Breast epithelium (tissue), 4 donors: ENCODE data around the gene SYMPK. TPM values are rescaled to one million over a fixed set of nuclear protein-coding genes. Genes with fewer than 3 reads are reported as not detected.

Experiments
- DNase-seq, 2 donors: peaks; one replicate each; pipeline ENCODE4 v3.0.0-alpha.2; 2019; ENCODE audit warnings: low spot score in 2 of 2
- H3K27ac ChIP-seq, 2 donors: fragments of 200-600 bp; sonication (generic) in 1 of 2; one replicate each; pipeline ENCODE4 v1.5.1; 2016 to 2019; ENCODE audit warnings: mild to moderate bottlenecking in 1 of 2
- H3K27me3 ChIP-seq, 2 donors: fragments of 200-600 bp; sonication (generic) in 1 of 2; one replicate each; pipeline versions ENCODE4 v1.5.1 to v1.6.0; 2017 to 2019; ENCODE audit warnings: control low read depth in 1 of 2, mild to moderate bottlenecking in 1 of 2
- H3K36me3 ChIP-seq: fragments of 200-600 bp; one replicate; pipeline ENCODE4 v1.5.1; 2019
- H3K4me1 ChIP-seq, 2 donors: fragments of 200-600 bp; sonication (generic); one replicate each; pipeline ENCODE4 v1.5.1; 2016 to 2019; ENCODE audit warnings: control low read depth in 1 of 2
- H3K4me3 ChIP-seq, 3 donors: fragments of 200-600 bp; sonication (generic); 1 replicate in 2 of 3; 2 replicates in 1 of 3; pipeline ENCODE4 v1.5.1; 2016 to 2019; ENCODE audit warnings: mild to moderate bottlenecking in 3 of 3, moderate library complexity in 2 of 3
- H3K9me3 ChIP-seq, 2 donors: fragments of 200-600 bp; sonication (generic) in 1 of 2; one replicate each; pipeline ENCODE4 v1.5.1; 2016 to 2019; ENCODE audit warnings: control low read depth in 1 of 2
- CTCF ChIP-seq, 3 donors: fragments of 450-650 bp; IDR thresholded peaks; one replicate each; pipeline ENCODE4 v1.5.1; 2016 to 2017; ENCODE audit warnings: antibody characterized with exemption in 3 of 3, mild to moderate bottlenecking in 3 of 3, moderate library complexity in 3 of 3
- POLR2A ChIP-seq: fragments of 450-650 bp; IDR thresholded peaks from one replicate; pipeline ENCODE4 v1.6.1; 2016; ENCODE audit warnings: antibody characterized with exemption, mild to moderate bottlenecking, moderate library complexity
- POLR2AphosphoS5 ChIP-seq, 3 donors: sonication (generic); formaldehyde crosslinking; IDR thresholded peaks; one replicate each; pipeline ENCODE4 v1.6.1; 2017; ENCODE audit warnings: antibody characterized with exemption in 3 of 3
- intact Hi-C: fragments of 100-400 bp; cut with DNase I; formaldehyde crosslinking; loops from one replicate; pipeline ENCODE4 v1.15.1; 2023; ENCODE audit warnings: low total_unique reads
- total RNA-seq, 3 donors: library from RNA; depleted of rRNA; stranded (reverse); fragments of >200 nt; gene quantifications; one replicate each; pipeline ENCODE4 v1.1.0, GENCODE V29; 2016

The SYMPK gene
- total RNA-seq, 3 donors from 2014 or later: 24.3 to 50.8 (median 31.3) TPM

GRCh38 chr19:45821570-45821969 lies 41.4 kb downstream of the SYMPK start:
- H3K4me1 ChIP-seq: peaks cover 0 to 7% of the 10 kb centered on the region in 2 donors
- H3K4me3 ChIP-seq: no peak overlapping the region
- H3K27ac ChIP-seq: no peak overlapping the region
- TF ChIP-seq POLR2A (no peak), CTCF (IDR thresholded peaks at IDR 0.05) (no peak), POLR2AphosphoS5 (IDR thresholded peaks at IDR 0.05) (no peak)
- intact Hi-C loops: no loop called here
- peaks cover 5% of the 10 kb centered on the region for H3K36me3 ChIP-seq
- no peak for DNase-seq
- H3K9me3 ChIP-seq: no peaks in the 10 kb centered on the region
- no peaks in the 10 kb centered on the region for H3K27me3 ChIP-seq

GRCh38 chr19:45821103-45821521 lies 41.8 kb downstream of the SYMPK start:
- H3K27me3 ChIP-seq: no peaks in the 10 kb centered on the region
- H3K4me3 ChIP-seq: no peak overlapping the region
- no peak for TF ChIP-seq POLR2A
- H3K9me3 ChIP-seq: no peaks in the 10 kb centered on the region
- no peak overlapping the region for H3K27ac ChIP-seq
- intact Hi-C loops: no loop called here
- H3K4me1 ChIP-seq: peaks cover 0 to 7% of the 10 kb centered on the region in 2 donors
- DNase-seq: no peak
- peaks cover 5% of the 10 kb centered on the region for H3K36me3 ChIP-seq

- H3K4me3 ChIP-seq: no peak overlapping the region
- TF ChIP-seq POLR2A (no peak), CTCF (IDR thresholded peaks at IDR 0.05) (no peak), POLR2AphosphoS5 (IDR thresholded peaks at IDR 0.05) (no peak)
- intact Hi-C loops: no loop called here
- no peak overlapping the region for H3K27ac ChIP-seq
- H3K36me3 ChIP-seq: peaks cover 5% of the 10 kb centered on the region
- DNase-seq: no peak
- peaks cover 0 to 7% of the 10 kb centered on the region in 2 donors for H3K4me1 ChIP-seq
- no peaks in the 10 kb centered on the region for H3K27me3 ChIP-seq
- no peaks in the 10 kb centered on the region for H3K9me3 ChIP-seq
These were observed 42.4 kb downstream of the SYMPK start for GRCh38 chr19:45820413-45821102.

- Histone ChIP-seq H3K27me3 (no peaks in the 10 kb centered on the region), H3K36me3 (peaks cover 5% of the 10 kb centered on the region), H3K4me3 (no peak overlapping the region), H3K9me3 (no peaks in the 10 kb centered on the region), H3K4me1 (peaks cover 0 to 5% of the 10 kb centered on the region in 2 donors), H3K27ac (no peak overlapping the region)
- TF ChIP-seq POLR2A: no peak
- TF ChIP-seq CTCF (IDR thresholded peaks at IDR 0.05): no peak
- no peak for TF ChIP-seq POLR2AphosphoS5 (IDR thresholded peaks at IDR 0.05)
- intact Hi-C loops: no loop called here
- no peak for DNase-seq
These were observed 43.2 kb downstream of the SYMPK start for GRCh38 chr19:45819769-45820168.

- Histone ChIP-seq H3K27me3 (no peaks in the 10 kb centered on the region), H3K4me1 (no peaks in the 10 kb centered on the region), H3K9me3 (no peaks in the 10 kb centered on the region), H3K36me3 (peaks cover 5% of the 10 kb centered on the region), H3K4me3 (no peak overlapping the region), H3K27ac (peak overlapping the region in 1 of 2 donors; percentile 32)
- TF ChIP-seq POLR2A (no peak), POLR2AphosphoS5 (IDR thresholded peaks at IDR 0.05) (no peak), CTCF (IDR thresholded peaks at IDR 0.05) (no peak)
- intact Hi-C loops: no loop called here
- peak; percentile 50 to 81 for DNase-seq
These were observed 45.1 kb downstream of the SYMPK start for GRCh38 chr19:45817725-45818301.
